ENCODE results near the gene HHIP. TPM values are rescaled to one million over a fixed set of nuclear protein-coding genes. Genes with fewer than 3 reads are reported as not detected.
A peak's percentile ranks its signal among the peaks of the same experiment; 100 is the strongest.

HHIP gene
- total and polyA plus RNA-seq, 5 donors = 0.03 to 1.2 (median 0.27) TPM; not detected in 1

GRCh38 chr4:144656850-144657249 lies 10.9 kb downstream of the HHIP start:
- no peaks in the 10 kb centered on the region for H3K9me3 ChIP-seq (ENCODE audit: control insufficient read depth, low read length)
- no peak for ATAC-seq
- H3K4me3 ChIP-seq (ENCODE audit: low read length) = no peak overlapping the region
- no peaks in the 10 kb centered on the region for H3K27me3 ChIP-seq (ENCODE audit: control insufficient read depth, insufficient read depth)
- H3K27ac ChIP-seq (ENCODE audit: low read length) = no peak overlapping the region
- intact Hi-C loops (cut with DNase I) = no loop called here
- WGBS = 43% methylated on average over 2 of the region's 2 CpGs
- H3K4me1 ChIP-seq (ENCODE audit: control insufficient read depth, insufficient read depth, low read length) = no peaks in the 10 kb centered on the region
- DNase-seq = no peak

- Histone ChIP-seq H3K27me3 (ENCODE audit: control insufficient read depth, insufficient read depth) (no peaks in the 10 kb centered on the region), H3K4me1 (ENCODE audit: control insufficient read depth, insufficient read depth, low read length) (no peaks in the 10 kb centered on the region), H3K9me3 (ENCODE audit: control insufficient read depth, low read length) (no peaks in the 10 kb centered on the region), H3K4me3 (ENCODE audit: low read length) (no peak overlapping the region), H3K27ac (ENCODE audit: low read length) (no peak overlapping the region)
- DNase-seq = no peak
- intact Hi-C loops (cut with DNase I) = no loop called here
- 96% methylated on average over 8 of the region's 8 CpGs for WGBS
- ATAC-seq = no peak
These were observed 12.1 kb downstream of the HHIP start for GRCh38 chr4:144658015-144658567.

- Histone ChIP-seq H3K27ac (ENCODE audit: low read length) (no peak overlapping the region), H3K27me3 (ENCODE audit: control insufficient read depth, insufficient read depth) (no peaks in the 10 kb centered on the region), H3K4me3 (ENCODE audit: low read length) (no peak overlapping the region), H3K9me3 (ENCODE audit: control insufficient read depth, low read length) (no peaks in the 10 kb centered on the region), H3K4me1 (ENCODE audit: control insufficient read depth, insufficient read depth, low read length) (no peaks in the 10 kb centered on the region)
- intact Hi-C loops (cut with DNase I) = no loop called here
- ATAC-seq = no peak
- no peak for DNase-seq
- 48% methylated on average over 1 of the region's 1 CpG for WGBS
These were observed 12.9 kb downstream of the HHIP start for GRCh38 chr4:144658903-144659302.

GRCh38 chr4:144659447-144659846 lies 13.5 kb downstream of the HHIP start:
- DNase-seq (no peak), ATAC-seq (no peak)
- H3K27me3 ChIP-seq (ENCODE audit: control insufficient read depth, insufficient read depth) = no peaks in the 10 kb centered on the region
- 85% methylated on average over 5 of the region's 5 CpGs for WGBS
- no peaks in the 10 kb centered on the region for H3K4me1 ChIP-seq (ENCODE audit: control insufficient read depth, insufficient read depth, low read length)
- intact Hi-C loops (cut with DNase I) = no loop called here
- no peak overlapping the region for H3K27ac ChIP-seq (ENCODE audit: low read length)
- no peak overlapping the region for H3K4me3 ChIP-seq (ENCODE audit: low read length)
- no peaks in the 10 kb centered on the region for H3K9me3 ChIP-seq (ENCODE audit: control insufficient read depth, low read length)

GRCh38 chr4:144663834-144664475 lies 18.0 kb downstream of the HHIP start:
- intact Hi-C loops (cut with DNase I) = no loop called here
- Histone ChIP-seq H3K4me3 (ENCODE audit: low read length) (no peak overlapping the region), H3K4me1 (ENCODE audit: control insufficient read depth, insufficient read depth, low read length) (no peaks in the 10 kb centered on the region), H3K9me3 (ENCODE audit: control insufficient read depth, low read length) (no peaks in the 10 kb centered on the region), H3K27ac (ENCODE audit: low read length) (no peak overlapping the region), H3K27me3 (ENCODE audit: control insufficient read depth, insufficient read depth) (no peaks in the 10 kb centered on the region)
- 50% methylated on average over 7 of the region's 7 CpGs for WGBS
- no peak for ATAC-seq
- DNase-seq = peak in 1 of 3 donors; percentile 25

GRCh38 chr4:144666539-144667175 lies 20.7 kb downstream of the HHIP start:
- WGBS = 95% methylated on average over 2 of the region's 2 CpGs
- Histone ChIP-seq H3K27ac (ENCODE audit: low read length) (no peak overlapping the region), H3K27me3 (ENCODE audit: control insufficient read depth, insufficient read depth) (no peaks in the 10 kb centered on the region), H3K4me3 (ENCODE audit: low read length) (no peak overlapping the region), H3K4me1 (ENCODE audit: control insufficient read depth, insufficient read depth, low read length) (no peaks in the 10 kb centered on the region), H3K9me3 (ENCODE audit: control insufficient read depth, low read length) (no peaks in the 10 kb centered on the region)
- DNase-seq (no peak), ATAC-seq (no peak)
- intact Hi-C loops (cut with DNase I) = no loop called here

- H3K27ac ChIP-seq (ENCODE audit: low read length) = no peak overlapping the region
- intact Hi-C loops (cut with DNase I) = no loop called here
- DNase-seq = no peak
- 62% methylated on average over 2 of the region's 2 CpGs for WGBS
- no peaks in the 10 kb centered on the region for H3K4me1 ChIP-seq (ENCODE audit: control insufficient read depth, insufficient read depth, low read length)
- no peak for ATAC-seq
- H3K27me3 ChIP-seq (ENCODE audit: control insufficient read depth, insufficient read depth) = no peaks in the 10 kb centered on the region
- H3K4me3 ChIP-seq (ENCODE audit: low read length) = no peak overlapping the region
- no peaks in the 10 kb centered on the region for H3K9me3 ChIP-seq (ENCODE audit: control insufficient read depth, low read length)
These were observed 21.5 kb downstream of the HHIP start for GRCh38 chr4:144667500-144667899.

- ATAC-seq = no peak
- intact Hi-C loops (cut with DNase I) = no loop called here
These were observed 24.8 kb downstream of the HHIP start for GRCh38 chr4:144670776-144671175.

GRCh38 chr4:144674711-144675110 lies 28.8 kb downstream of the HHIP start:
- ATAC-seq (no peak), DNase-seq (no peak)
- Histone ChIP-seq H3K27ac (ENCODE audit: low read length) (no peak overlapping the region), H3K9me3 (ENCODE audit: control insufficient read depth, low read length) (no peaks in the 10 kb centered on the region), H3K4me3 (ENCODE audit: low read length) (no peak overlapping the region), H3K27me3 (ENCODE audit: control insufficient read depth, insufficient read depth) (no peaks in the 10 kb centered on the region), H3K4me1 (ENCODE audit: control insufficient read depth, insufficient read depth, low read length) (no peaks in the 10 kb centered on the region)
- WGBS = 72% methylated on average over 1 of the region's 1 CpG
- intact Hi-C loops (cut with DNase I) = no loop called here

More at GRCh38 chr4:144670776-144671175, 24.8 kb downstream of the HHIP start:
- Histone ChIP-seq H3K27ac (ENCODE audit: low read length) (no peak overlapping the region), H3K27me3 (ENCODE audit: control insufficient read depth, insufficient read depth) (no peaks in the 10 kb centered on the region), H3K4me1 (ENCODE audit: control insufficient read depth, insufficient read depth, low read length) (no peaks in the 10 kb centered on the region), H3K9me3 (ENCODE audit: control insufficient read depth, low read length) (no peaks in the 10 kb centered on the region), H3K4me3 (ENCODE audit: low read length) (no peak overlapping the region)
- 69% methylated on average over 5 of the region's 5 CpGs for WGBS
- no peak for DNase-seq

GRCh38 chr4:144681806-144682205 lies 35.9 kb downstream of the HHIP start:
- H3K27me3 ChIP-seq (ENCODE audit: control insufficient read depth, insufficient read depth) = no peaks in the 10 kb centered on the region
- no peak overlapping the region for H3K4me3 ChIP-seq (ENCODE audit: low read length)
- H3K27ac ChIP-seq (ENCODE audit: low read length) = no peak overlapping the region
- H3K9me3 ChIP-seq (ENCODE audit: control insufficient read depth, low read length) = no peaks in the 10 kb centered on the region
- DNase-seq (no peak), ATAC-seq (no peak)
- H3K4me1 ChIP-seq (ENCODE audit: control insufficient read depth, insufficient read depth, low read length) = no peaks in the 10 kb centered on the region
- WGBS = 45% methylated on average over 3 of the region's 3 CpGs
- intact Hi-C loops (cut with DNase I) = no loop called here

- H3K4me3 ChIP-seq (ENCODE audit: low read length) = no peak overlapping the region
- ATAC-seq (no peak), DNase-seq (no peak)
- no peaks in the 10 kb centered on the region for H3K27me3 ChIP-seq (ENCODE audit: control insufficient read depth, insufficient read depth)
- no peaks in the 10 kb centered on the region for H3K4me1 ChIP-seq (ENCODE audit: control insufficient read depth, insufficient read depth, low read length)
- intact Hi-C loops (cut with DNase I) = no loop called here
- no peak overlapping the region for H3K27ac ChIP-seq (ENCODE audit: low read length)
- no peaks in the 10 kb centered on the region for H3K9me3 ChIP-seq (ENCODE audit: control insufficient read depth, low read length)
- 94% methylated on average over 8 of the region's 8 CpGs for WGBS
These were observed 37.6 kb downstream of the HHIP start for GRCh38 chr4:144683516-144683915.
